C4-2B (cell line): Measurements from ENCODE around the gene SPEM1.

Experiments used
- ZFX ChIP-seq: fragments of 450-650 bp; IDR thresholded peaks from 2 replicates; pipeline ENCODE4 v1.6.1; 2017
- TF ChIP-seq, protein P1 (sequence below): fragments of 450-650 bp; conservative IDR thresholded peaks from 2 replicates; pipeline ENCODE4 v1.5.1; 2017; ENCODE audit warnings: mild to moderate bottlenecking

DNA sequence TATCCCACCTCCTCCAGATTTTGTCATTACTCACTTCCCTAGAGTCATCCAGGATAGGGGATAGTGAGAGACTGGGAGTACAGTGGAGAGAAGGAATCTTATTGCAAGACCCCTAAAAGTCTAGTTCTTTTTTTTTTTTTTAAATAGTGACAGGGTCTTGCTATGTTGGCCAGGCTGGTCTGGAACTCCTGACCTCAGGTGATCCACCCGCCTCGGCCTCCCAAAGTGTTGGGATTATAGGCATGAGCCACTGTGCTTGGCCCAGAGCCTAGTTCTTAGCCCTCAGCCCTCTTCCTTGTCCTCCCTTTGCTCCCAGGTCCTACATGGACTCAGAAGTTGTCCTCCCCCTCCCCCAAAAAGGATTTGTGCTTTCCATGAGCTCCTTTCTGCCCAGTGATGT, 22.0 kb downstream of the SPEM1 start:
- TF ChIP-seq, protein P1, sequence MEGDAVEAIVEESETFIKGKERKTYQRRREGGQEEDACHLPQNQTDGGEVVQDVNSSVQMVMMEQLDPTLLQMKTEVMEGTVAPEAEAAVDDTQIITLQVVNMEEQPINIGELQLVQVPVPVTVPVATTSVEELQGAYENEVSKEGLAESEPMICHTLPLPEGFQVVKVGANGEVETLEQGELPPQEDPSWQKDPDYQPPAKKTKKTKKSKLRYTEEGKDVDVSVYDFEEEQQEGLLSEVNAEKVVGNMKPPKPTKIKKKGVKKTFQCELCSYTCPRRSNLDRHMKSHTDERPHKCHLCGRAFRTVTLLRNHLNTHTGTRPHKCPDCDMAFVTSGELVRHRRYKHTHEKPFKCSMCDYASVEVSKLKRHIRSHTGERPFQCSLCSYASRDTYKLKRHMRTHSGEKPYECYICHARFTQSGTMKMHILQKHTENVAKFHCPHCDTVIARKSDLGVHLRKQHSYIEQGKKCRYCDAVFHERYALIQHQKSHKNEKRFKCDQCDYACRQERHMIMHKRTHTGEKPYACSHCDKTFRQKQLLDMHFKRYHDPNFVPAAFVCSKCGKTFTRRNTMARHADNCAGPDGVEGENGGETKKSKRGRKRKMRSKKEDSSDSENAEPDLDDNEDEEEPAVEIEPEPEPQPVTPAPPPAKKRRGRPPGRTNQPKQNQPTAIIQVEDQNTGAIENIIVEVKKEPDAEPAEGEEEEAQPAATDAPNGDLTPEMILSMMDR: no peak
- TF ChIP-seq ZFX: no peak
